H1 (cell line): Measurements from ENCODE around the gene PLTP. TPM values are rescaled to one million over a fixed set of nuclear protein-coding genes. Genes with fewer than 3 reads are reported as not detected.

Experiments
- HDAC6 ChIP-seq: IDR thresholded peaks from one replicate; pipeline ENCODE4 v1.7.1; 2012; ENCODE audit warnings: low read depth, mild to moderate bottlenecking, inconsistent platforms, low read length, moderate library complexity
- SIX5 ChIP-seq: IDR thresholded peaks from 2 replicates; pipeline ENCODE4 v1.6.1; 2011; ENCODE audit warnings: mild to moderate bottlenecking, low read depth, low read length
- YY1 ChIP-seq: IDR thresholded peaks from 2 replicates; pipeline ENCODE4 v1.6.1; 2011; ENCODE audit warnings: low read depth, mild to moderate bottlenecking, low read length
- polyA plus RNA-seq, 7 experiments: library from polyadenylated mRNA; depleted of rRNA in 3 of 7; stranded (reverse) in 5 of 7; unstranded in 2 of 7; fragments of >200 nt in 5 of 7; fragments of 200-250 nt in 2 of 7; gene quantifications; 1 replicate in 5 of 7; 2 replicates in 1 of 7; 4 replicates in 1 of 7; pipeline versions ENCODE4 v1.2.1 to v1.2.3, GENCODE V29; 2011 to 2013; ENCODE audit warnings: missing spikeins in 2 of 7, mixed read lengths in 2 of 7
- total RNA-seq: library from RNA; stranded (reverse); fragmentation: NEBNext Ultra II Directional; extraction: Animal tissue kit (Norgen Biotek cat#: 25700); gene quantifications from 2 replicates; pipeline ENCODE4 v1.2.1, GENCODE V29; 2021

Gene PLTP
- total and polyA plus RNA-seq, 2 of the 8 experiments (the other 6 are each of a cell fraction or from before 2014, with no cell fraction given): 120 to 194 TPM

DNA sequence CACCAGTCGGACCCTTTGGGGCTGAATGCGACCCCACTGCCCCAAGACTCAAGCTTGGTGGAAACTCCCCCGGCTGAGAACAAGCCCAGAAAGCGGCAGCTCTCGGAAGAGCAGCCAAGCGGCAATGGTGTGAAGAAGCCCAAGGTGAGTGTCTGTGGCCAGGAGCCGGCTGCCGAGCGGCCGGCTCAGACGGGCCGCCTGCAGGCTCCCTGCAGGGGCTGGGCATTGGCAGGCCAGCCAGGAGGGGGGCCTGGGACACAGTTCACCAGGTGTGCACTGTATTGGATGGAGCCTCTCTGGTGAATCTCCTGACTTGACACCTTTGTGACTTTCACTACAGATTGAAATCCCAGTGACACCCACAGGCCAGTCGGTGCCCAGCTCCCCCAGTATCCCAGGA lies 28.5 kb upstream of the PLTP start (continued):
- TF ChIP-seq HDAC6: no peak
- TF ChIP-seq YY1: no peak
- TF ChIP-seq SIX5: no peak
